Effector CD8-positive, alpha-beta T cell (primary cell): Measurements from ENCODE around the gene SPECC1.
"Not testable (repeated sequence)": the region's sequence is repeated elsewhere in the genome, so short reads cannot be mapped to it uniquely, and the experiment has no call there.

Source experiments
- DNase-seq: peaks from one replicate; lab custom pipeline; 2025; lab: John Stamatoyannopoulos, UW

SPECC1 gene

GRCh38 chr17:20208717-20209116, 199.6 kb downstream of the SPECC1 start:
- no peak for DNase-seq

GRCh38 chr17:20210180-20210579, 201.0 kb downstream of the SPECC1 start:
- DNase-seq = no peak

- no peak for DNase-seq
Observed at GRCh38 chr17:20210614-20211013, 201.5 kb downstream of the SPECC1 start.

GRCh38 chr17:20211246-20211645, 202.1 kb downstream of the SPECC1 start:
- DNase-seq = no peak

GRCh38 chr17:20213449-20213848, 204.3 kb downstream of the SPECC1 start:
- DNase-seq = no peak

- DNase-seq = no peak
Observed at GRCh38 chr17:20214794-20215193, 205.6 kb downstream of the SPECC1 start.

GRCh38 chr17:20216154-20216815, 207.1 kb downstream of the SPECC1 start:
- no peak for DNase-seq

- no peak for DNase-seq
Observed at GRCh38 chr17:20216853-20217252, 207.7 kb downstream of the SPECC1 start.

- no peak for DNase-seq
Observed at GRCh38 chr17:20217677-20218076, 208.5 kb downstream of the SPECC1 start.

GRCh38 chr17:20218272-20218671, 209.1 kb downstream of the SPECC1 start:
- no peak for DNase-seq

GRCh38 chr17:20223808-20224328, 214.7 kb downstream of the SPECC1 start:
- DNase-seq = no peak

- no peak for DNase-seq
Observed at GRCh38 chr17:20224379-20224778, 215.2 kb downstream of the SPECC1 start.

GRCh38 chr17:20225162-20226115, 216.3 kb downstream of the SPECC1 start:
- DNase-seq = no peak

- DNase-seq = peak; percentile 67
Observed at GRCh38 chr17:20226814-20227482, 217.8 kb downstream of the SPECC1 start.

- DNase-seq = not testable (repeated sequence)
Observed at GRCh38 chr17:20227720-20228370, 218.7 kb downstream of the SPECC1 start.

GRCh38 chr17:20228410-20228809, 219.3 kb downstream of the SPECC1 start:
- no peak for DNase-seq

GRCh38 chr17:20228860-20229259, 219.7 kb downstream of the SPECC1 start:
- DNase-seq = no peak

GRCh38 chr17:20230924-20231323, 221.8 kb downstream of the SPECC1 start:
- DNase-seq = no peak

- DNase-seq = no peak
Observed at GRCh38 chr17:20232611-20233010, 223.5 kb downstream of the SPECC1 start.

GRCh38 chr17:20234276-20234675, 225.1 kb downstream of the SPECC1 start:
- DNase-seq = no peak

- DNase-seq = no peak
Observed at GRCh38 chr17:20235747-20236146, 226.6 kb downstream of the SPECC1 start.
